ENCODE results near the gene FRK.
"Not testable (repeated sequence)": the region's sequence is repeated elsewhere in the genome, so short reads cannot be mapped to it uniquely, and the experiment has no call there.

Gene FRK

GRCh38 chr6:115958958-115959357 lies 101.7 kb downstream of the FRK start:
- no peak for DNase-seq (ENCODE audit: insufficient read length)
- TF ChIP-seq TAF1 (IDR thresholded peaks at IDR 0.05; ENCODE audit: borderline replicate concordance, low read depth, low read length) (no peak), POLR2A (IDR thresholded peaks at IDR 0.05; ENCODE audit: low read depth, low read length) (no peak), POLR2AphosphoS5 (IDR thresholded peaks at IDR 0.05; ENCODE audit: low read depth, low read length) (no peak)
- FAIRE-seq: no peak

GRCh38 chr6:115954740-115955139 lies 106.0 kb downstream of the FRK start:
- no peak for FAIRE-seq

GRCh38 chr6:115948751-115949150 lies 111.9 kb downstream of the FRK start:
- no peak for FAIRE-seq

More at GRCh38 chr6:115954740-115955139, 106.0 kb downstream of the FRK start:
- DNase-seq (ENCODE audit: insufficient read length): no peak
- TF ChIP-seq POLR2A (IDR thresholded peaks at IDR 0.05; ENCODE audit: low read depth, low read length) (no peak), POLR2AphosphoS5 (IDR thresholded peaks at IDR 0.05; ENCODE audit: low read depth, low read length) (no peak), TAF1 (IDR thresholded peaks at IDR 0.05; ENCODE audit: borderline replicate concordance, low read depth, low read length) (no peak)

GRCh38 chr6:115947966-115948541 lies 112.6 kb downstream of the FRK start:
- no peak for TF ChIP-seq POLR2AphosphoS5 (IDR thresholded peaks at IDR 0.05; ENCODE audit: low read depth, low read length)
- TF ChIP-seq TAF1 (IDR thresholded peaks at IDR 0.05; ENCODE audit: borderline replicate concordance, low read depth, low read length): no peak
- TF ChIP-seq POLR2A (IDR thresholded peaks at IDR 0.05; ENCODE audit: low read depth, low read length): no peak
- FAIRE-seq: no peak
- DNase-seq (ENCODE audit: insufficient read length): no peak

More at GRCh38 chr6:115948751-115949150, 111.9 kb downstream of the FRK start:
- no peak for TF ChIP-seq POLR2A (IDR thresholded peaks at IDR 0.05; ENCODE audit: low read depth, low read length)
- TF ChIP-seq POLR2AphosphoS5 (IDR thresholded peaks at IDR 0.05; ENCODE audit: low read depth, low read length): no peak
- TF ChIP-seq TAF1 (IDR thresholded peaks at IDR 0.05; ENCODE audit: borderline replicate concordance, low read depth, low read length): no peak
- no peak for DNase-seq (ENCODE audit: insufficient read length)

- TF ChIP-seq TAF1 (IDR thresholded peaks at IDR 0.05; ENCODE audit: borderline replicate concordance, low read depth, low read length) (no peak), POLR2A (IDR thresholded peaks at IDR 0.05; ENCODE audit: low read depth, low read length) (no peak), POLR2AphosphoS5 (IDR thresholded peaks at IDR 0.05; ENCODE audit: low read depth, low read length) (no peak)
- DNase-seq (ENCODE audit: insufficient read length): no peak
- no peak for FAIRE-seq
Observed at GRCh38 chr6:115945812-115946211, 114.9 kb downstream of the FRK start.

- no peak for FAIRE-seq
- DNase-seq (ENCODE audit: insufficient read length): no peak
- TF ChIP-seq TAF1 (IDR thresholded peaks at IDR 0.05; ENCODE audit: borderline replicate concordance, low read depth, low read length) (no peak), POLR2AphosphoS5 (IDR thresholded peaks at IDR 0.05; ENCODE audit: low read depth, low read length) (no peak), POLR2A (IDR thresholded peaks at IDR 0.05; ENCODE audit: low read depth, low read length) (no peak)
Observed at GRCh38 chr6:115945306-115945705, 115.4 kb downstream of the FRK start.

- not testable (repeated sequence) for DNase-seq (ENCODE audit: insufficient read length); FAIRE-seq
Observed at GRCh38 chr6:115944829-115945228, 115.9 kb downstream of the FRK start.

GRCh38 chr6:115937502-115937901 lies 123.2 kb downstream of the FRK start:
- DNase-seq (ENCODE audit: insufficient read length); FAIRE-seq: not testable (repeated sequence)

- no peak for TF ChIP-seq POLR2A (IDR thresholded peaks at IDR 0.05; ENCODE audit: low read depth, low read length)
- no peak for TF ChIP-seq TAF1 (IDR thresholded peaks at IDR 0.05; ENCODE audit: borderline replicate concordance, low read depth, low read length)
- TF ChIP-seq POLR2AphosphoS5 (IDR thresholded peaks at IDR 0.05; ENCODE audit: low read depth, low read length): no peak
- DNase-seq (ENCODE audit: insufficient read length): no peak
- FAIRE-seq: no peak
Observed at GRCh38 chr6:115935361-115935760, 125.3 kb downstream of the FRK start.

GRCh38 chr6:115934829-115935228 lies 125.9 kb downstream of the FRK start:
- TF ChIP-seq POLR2A (IDR thresholded peaks at IDR 0.05; ENCODE audit: low read depth, low read length) (no peak), TAF1 (IDR thresholded peaks at IDR 0.05; ENCODE audit: borderline replicate concordance, low read depth, low read length) (no peak), POLR2AphosphoS5 (IDR thresholded peaks at IDR 0.05; ENCODE audit: low read depth, low read length) (no peak)
- DNase-seq (ENCODE audit: insufficient read length) (no peak), FAIRE-seq (no peak)

GRCh38 chr6:115934145-115934544 lies 126.5 kb downstream of the FRK start:
- FAIRE-seq: no peak
- TF ChIP-seq POLR2AphosphoS5 (IDR thresholded peaks at IDR 0.05; ENCODE audit: low read depth, low read length) (no peak), POLR2A (IDR thresholded peaks at IDR 0.05; ENCODE audit: low read depth, low read length) (no peak), TAF1 (IDR thresholded peaks at IDR 0.05; ENCODE audit: borderline replicate concordance, low read depth, low read length) (no peak)
- DNase-seq (ENCODE audit: insufficient read length): no peak

GRCh38 chr6:115932481-115932880 lies 128.2 kb downstream of the FRK start:
- TF ChIP-seq POLR2AphosphoS5 (IDR thresholded peaks at IDR 0.05; ENCODE audit: low read depth, low read length) (no peak), POLR2A (IDR thresholded peaks at IDR 0.05; ENCODE audit: low read depth, low read length) (no peak), TAF1 (IDR thresholded peaks at IDR 0.05; ENCODE audit: borderline replicate concordance, low read depth, low read length) (no peak)
- no peak for DNase-seq (ENCODE audit: insufficient read length)
- FAIRE-seq: no peak

GRCh38 chr6:115928000-115928399 lies 132.7 kb downstream of the FRK start:
- not testable (repeated sequence) for FAIRE-seq; DNase-seq (ENCODE audit: insufficient read length)

All from GM12892 (cell line).